DOHH2 (cell line): ENCODE results near the gene ISCA2.

Experiments used
- H3F3A ChIP-seq: fragments of 200-600 bp; sonication (generic), shearing (Covaris generic); 2 replicates; pipeline ENCODE4 v1.6.0; 2016; ENCODE audit warnings: antibody characterized with exemption, mild to moderate bottlenecking; ENCODE audit not compliant: control insufficient read depth, insufficient read depth
- H3K27ac ChIP-seq: fragments of 200-600 bp; sonication (generic); 2 replicates; pipeline ENCODE4 v1.5.1; 2014; ENCODE audit warnings: low read depth, mild to moderate bottlenecking, low read length, moderate library complexity
- H3K27me3 ChIP-seq: fragments of 200-600 bp; sonication (generic); 2 replicates; pipeline ENCODE4 v1.6.1; 2014; ENCODE audit warnings: mild to moderate bottlenecking, low read length, mixed read lengths; ENCODE audit not compliant: control insufficient read depth
- H3K36me3 ChIP-seq: fragments of 200-600 bp; sonication (generic); 2 replicates; pipeline ENCODE4 v1.6.1; 2014; ENCODE audit warnings: mild to moderate bottlenecking, low read length, moderate library complexity, mixed read lengths; ENCODE audit not compliant: control insufficient read depth
- H3K4me1 ChIP-seq: fragments of 200-600 bp; sonication (generic); 2 replicates; pipeline ENCODE4 v1.6.1; 2014; ENCODE audit warnings: mild to moderate bottlenecking, low read length, mixed read lengths; ENCODE audit not compliant: control insufficient read depth
- H3K4me2 ChIP-seq: fragments of 200-600 bp; sonication (generic); 2 replicates; pipeline ENCODE4 v1.6.0; 2014; ENCODE audit warnings: mild to moderate bottlenecking, low read length, moderate library complexity
- H3K4me3 ChIP-seq: fragments of 200-600 bp; sonication (generic); 2 replicates; pipeline ENCODE4 v1.5.1; 2014; ENCODE audit warnings: mild to moderate bottlenecking, low read length, mixed read lengths
- H3K79me2 ChIP-seq: fragments of 200-600 bp; sonication (generic); 2 replicates; pipeline ENCODE4 v1.6.1; 2014; ENCODE audit warnings: mild to moderate bottlenecking, low read length, mixed read lengths; ENCODE audit not compliant: control insufficient read depth
- H3K9me2 ChIP-seq: fragments of 200-600 bp; sonication (generic); replicated peaks from 2 replicates; pipeline ENCODE4 v1.6.1; 2014; ENCODE audit warnings: mild to moderate bottlenecking, low read length, mixed read lengths; ENCODE audit not compliant: control insufficient read depth
- H3K9me3 ChIP-seq: fragments of 200-600 bp; sonication (generic); 2 replicates; pipeline ENCODE4 v1.6.1; 2014; ENCODE audit warnings: antibody characterized with exemption, low read length, mixed read lengths; ENCODE audit not compliant: control insufficient read depth, insufficient read depth
- H4K20me1 ChIP-seq: fragments of 200-600 bp; sonication (generic); 2 replicates; pipeline ENCODE4 v1.6.0; 2014; ENCODE audit warnings: low read depth, mild to moderate bottlenecking, antibody characterized with exemption, low read length, moderate library complexity; ENCODE audit not compliant: control insufficient read depth, insufficient read depth
- EZH2phosphoT487 ChIP-seq: fragments of 200-600 bp; sonication (generic); IDR thresholded peaks from 2 replicates; pipeline ENCODE4 v1.6.1; 2017; ENCODE audit warnings: borderline replicate concordance, mild to moderate bottlenecking, antibody characterized with exemption, low read length, moderate library complexity, mixed read lengths
- TF ChIP-seq, protein P1 (sequence below): fragments of 200-600 bp; sonication (generic); IDR thresholded peaks from one replicate; pipeline ENCODE4 v1.5.1; 2014; ENCODE audit warnings: antibody characterized with exemption, mild to moderate bottlenecking, low read depth, low read length; ENCODE audit not compliant: poor library complexity, severe bottlenecking

The ISCA2 gene

DNA sequence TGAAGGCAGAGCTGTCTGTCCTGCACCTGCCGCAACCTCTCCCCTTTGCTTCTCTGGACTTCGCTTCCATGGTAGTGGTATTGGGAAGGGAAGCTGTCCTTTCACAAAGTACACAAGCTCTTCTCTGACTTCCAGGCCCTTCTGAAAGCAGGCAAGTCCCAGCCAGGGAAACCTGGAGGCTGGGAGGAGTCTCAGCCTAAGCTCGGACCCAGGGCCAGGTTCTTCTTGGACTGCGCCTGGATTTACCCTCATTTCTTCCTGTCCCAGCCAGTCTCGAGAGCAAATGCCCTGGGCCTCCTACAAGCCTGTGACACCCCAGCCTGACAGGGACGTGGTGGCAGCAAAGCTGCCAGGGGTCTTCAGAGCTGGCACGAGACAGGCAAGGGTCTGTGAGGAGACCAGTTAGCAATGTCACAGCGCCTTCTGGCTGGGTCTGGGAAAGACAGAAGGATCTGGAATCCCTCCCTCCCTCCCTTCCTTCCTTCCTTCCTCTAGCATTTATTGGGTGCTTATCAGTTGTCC lies 22.4 kb downstream of the ISCA2 start:
- Histone ChIP-seq H3K9me2 (no peaks in the 10 kb centered on the region), H3F3A (no peaks in the 10 kb centered on the region), H3K79me2 (no peaks in the 10 kb centered on the region), H3K36me3 (no peaks in the 10 kb centered on the region), H3K4me3 (no peak overlapping the region), H3K4me2 (no peak overlapping the region), H4K20me1 (no peaks in the 10 kb centered on the region), H3K4me1 (no peaks in the 10 kb centered on the region), H3K9me3 (no peaks in the 10 kb centered on the region), H3K27me3 (peaks cover 35% of the 10 kb centered on the region), H3K27ac (no peak overlapping the region)
- TF ChIP-seq, protein P1, sequence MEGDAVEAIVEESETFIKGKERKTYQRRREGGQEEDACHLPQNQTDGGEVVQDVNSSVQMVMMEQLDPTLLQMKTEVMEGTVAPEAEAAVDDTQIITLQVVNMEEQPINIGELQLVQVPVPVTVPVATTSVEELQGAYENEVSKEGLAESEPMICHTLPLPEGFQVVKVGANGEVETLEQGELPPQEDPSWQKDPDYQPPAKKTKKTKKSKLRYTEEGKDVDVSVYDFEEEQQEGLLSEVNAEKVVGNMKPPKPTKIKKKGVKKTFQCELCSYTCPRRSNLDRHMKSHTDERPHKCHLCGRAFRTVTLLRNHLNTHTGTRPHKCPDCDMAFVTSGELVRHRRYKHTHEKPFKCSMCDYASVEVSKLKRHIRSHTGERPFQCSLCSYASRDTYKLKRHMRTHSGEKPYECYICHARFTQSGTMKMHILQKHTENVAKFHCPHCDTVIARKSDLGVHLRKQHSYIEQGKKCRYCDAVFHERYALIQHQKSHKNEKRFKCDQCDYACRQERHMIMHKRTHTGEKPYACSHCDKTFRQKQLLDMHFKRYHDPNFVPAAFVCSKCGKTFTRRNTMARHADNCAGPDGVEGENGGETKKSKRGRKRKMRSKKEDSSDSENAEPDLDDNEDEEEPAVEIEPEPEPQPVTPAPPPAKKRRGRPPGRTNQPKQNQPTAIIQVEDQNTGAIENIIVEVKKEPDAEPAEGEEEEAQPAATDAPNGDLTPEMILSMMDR: no peak
- no peak for TF ChIP-seq EZH2phosphoT487

DNA sequence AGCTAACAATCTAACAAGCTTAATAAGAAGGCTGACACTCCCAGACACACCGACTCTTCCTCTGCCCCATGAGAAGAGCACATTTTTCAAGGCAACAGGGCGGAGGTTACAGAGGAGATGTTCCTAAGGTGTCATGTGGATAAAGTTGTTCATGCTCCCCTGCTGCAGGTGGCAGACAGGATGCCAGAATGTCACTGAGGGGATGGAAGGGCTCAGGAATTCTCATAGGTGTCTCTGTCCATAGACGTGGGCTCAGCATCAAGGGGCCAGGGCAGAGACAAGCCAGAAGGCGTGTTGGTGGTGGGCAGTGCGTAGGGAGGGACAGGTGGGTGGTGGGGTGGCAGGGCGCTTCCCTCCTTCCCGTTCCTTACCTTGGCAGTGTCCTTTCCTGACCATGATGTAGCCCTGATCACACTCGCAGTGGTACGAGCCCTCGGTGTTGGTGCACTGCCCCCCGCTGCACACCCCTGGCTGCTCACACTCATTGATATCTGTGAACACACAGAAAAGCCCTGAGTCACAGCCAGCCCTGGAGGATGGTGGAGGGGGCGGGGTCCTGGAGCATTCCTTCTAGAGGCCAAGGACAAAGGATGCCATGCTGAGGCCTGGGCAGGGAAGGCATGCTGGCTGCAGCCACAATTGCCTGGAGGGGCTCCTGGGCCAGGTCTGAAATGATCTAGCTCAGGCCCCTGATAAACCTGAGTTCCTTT lies 23.0 kb downstream of the ISCA2 start:
- no peak overlapping the region for H3K27ac ChIP-seq
- H4K20me1 ChIP-seq: no peaks in the 10 kb centered on the region
- no peak for TF ChIP-seq EZH2phosphoT487
- TF ChIP-seq, protein P1: no peak
- H3K9me3 ChIP-seq: no peaks in the 10 kb centered on the region
- H3K4me2 ChIP-seq: no peak overlapping the region
- no peaks in the 10 kb centered on the region for H3K4me1 ChIP-seq
- peaks cover 35% of the 10 kb centered on the region for H3K27me3 ChIP-seq
- no peaks in the 10 kb centered on the region for H3F3A ChIP-seq
- H3K4me3 ChIP-seq: no peak overlapping the region
- no peaks in the 10 kb centered on the region for H3K9me2 ChIP-seq
- H3K36me3 ChIP-seq: no peaks in the 10 kb centered on the region
- no peaks in the 10 kb centered on the region for H3K79me2 ChIP-seq

DNA sequence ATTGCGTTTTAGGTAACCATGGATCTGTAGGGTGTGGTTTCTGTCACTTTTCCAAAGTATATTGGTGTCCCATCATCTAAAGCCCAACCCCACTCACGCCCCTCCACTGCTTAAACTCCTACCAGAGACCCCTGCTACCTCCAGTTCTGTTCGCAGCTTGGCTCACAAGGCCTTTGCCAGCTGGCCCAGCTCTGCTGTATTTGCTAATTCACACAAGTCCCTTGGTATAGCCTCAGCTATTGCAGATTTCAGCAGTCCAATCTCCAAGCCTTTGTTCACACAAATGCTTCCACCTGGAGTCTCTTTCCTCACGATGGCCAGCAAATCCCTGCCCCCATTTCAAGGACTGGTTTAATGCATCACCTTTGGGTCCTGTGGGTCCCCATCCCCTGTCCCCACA lies 24.2 kb downstream of the ISCA2 start:
- Histone ChIP-seq H3K27me3 (peaks cover 35% of the 10 kb centered on the region), H3F3A (no peaks in the 10 kb centered on the region), H3K4me3 (no peak overlapping the region), H3K27ac (no peak overlapping the region), H3K9me2 (no peaks in the 10 kb centered on the region), H3K4me1 (no peaks in the 10 kb centered on the region), H3K36me3 (no peaks in the 10 kb centered on the region), H3K9me3 (no peaks in the 10 kb centered on the region), H3K79me2 (no peaks in the 10 kb centered on the region), H4K20me1 (no peaks in the 10 kb centered on the region), H3K4me2 (no peak overlapping the region)
- TF ChIP-seq, protein P1: no peak
- TF ChIP-seq EZH2phosphoT487: no peak
